NCI-H748 (cell line): ENCODE measurements around the gene MYO5A.
A peak's percentile ranks its signal among the peaks of the same experiment; 100 is the strongest.
"Not testable (repeated sequence)": the region's sequence is repeated elsewhere in the genome, so short reads cannot be mapped to it uniquely, and the experiment has no call there.

Source experiments
- DNase-seq: peaks from one replicate; lab custom pipeline; 2025; ENCODE audit not compliant: unreplicated experiment; lab: John Stamatoyannopoulos, UW

The MYO5A gene

GRCh38 chr15:52294881-52295420 is 233.7 kb downstream of the MYO5A start:
- DNase-seq: peak; percentile 43

GRCh38 chr15:52292780-52293392 is 235.8 kb downstream of the MYO5A start:
- no peak for DNase-seq

GRCh38 chr15:52291204-52291603 is 237.5 kb downstream of the MYO5A start:
- no peak for DNase-seq

GRCh38 chr15:52290800-52291199 is 237.9 kb downstream of the MYO5A start:
- no peak for DNase-seq

- no peak for DNase-seq
Measured at GRCh38 chr15:52290329-52290728, 238.4 kb downstream of the MYO5A start.

GRCh38 chr15:52289629-52290081 is 239.0 kb downstream of the MYO5A start:
- DNase-seq: no peak

GRCh38 chr15:52288986-52289385 is 239.7 kb downstream of the MYO5A start:
- no peak for DNase-seq

- DNase-seq: peak; percentile 45
Measured at GRCh38 chr15:52288051-52288942, 240.4 kb downstream of the MYO5A start.

GRCh38 chr15:52287114-52287513 is 241.6 kb downstream of the MYO5A start:
- DNase-seq: no peak

- not testable (repeated sequence) for DNase-seq
Measured at GRCh38 chr15:52285941-52286340, 242.7 kb downstream of the MYO5A start.

- no peak for DNase-seq
Measured at GRCh38 chr15:52284164-52284563, 244.5 kb downstream of the MYO5A start.

GRCh38 chr15:52283281-52283680 is 245.4 kb downstream of the MYO5A start:
- no peak for DNase-seq

- DNase-seq: no peak
Measured at GRCh38 chr15:52282418-52282817, 246.3 kb downstream of the MYO5A start.

- DNase-seq: no peak
Measured at GRCh38 chr15:52281085-52282035, 247.3 kb downstream of the MYO5A start.

- DNase-seq: no peak
Measured at GRCh38 chr15:52280326-52281084, 248.2 kb downstream of the MYO5A start.

- DNase-seq: no peak
Measured at GRCh38 chr15:52278636-52279367, 249.9 kb downstream of the MYO5A start.

- no peak for DNase-seq
Measured at GRCh38 chr15:52278135-52278534, 250.5 kb downstream of the MYO5A start.

GRCh38 chr15:52277575-52277974 is 251.1 kb downstream of the MYO5A start:
- DNase-seq: no peak

- no peak for DNase-seq
Measured at GRCh38 chr15:52276256-52276770, 252.4 kb downstream of the MYO5A start.
